ENCODE results near the gene ADH1B. TPM values are rescaled to one million over a fixed set of nuclear protein-coding genes. Genes with fewer than 3 reads are reported as not detected.
"Not testable (repeated sequence)": the region's sequence is repeated elsewhere in the genome, so short reads cannot be mapped to it uniquely, and the experiment has no call there.

Gene ADH1B
- total RNA-seq, 1 donor from 2014 or later: not detected

DNA sequence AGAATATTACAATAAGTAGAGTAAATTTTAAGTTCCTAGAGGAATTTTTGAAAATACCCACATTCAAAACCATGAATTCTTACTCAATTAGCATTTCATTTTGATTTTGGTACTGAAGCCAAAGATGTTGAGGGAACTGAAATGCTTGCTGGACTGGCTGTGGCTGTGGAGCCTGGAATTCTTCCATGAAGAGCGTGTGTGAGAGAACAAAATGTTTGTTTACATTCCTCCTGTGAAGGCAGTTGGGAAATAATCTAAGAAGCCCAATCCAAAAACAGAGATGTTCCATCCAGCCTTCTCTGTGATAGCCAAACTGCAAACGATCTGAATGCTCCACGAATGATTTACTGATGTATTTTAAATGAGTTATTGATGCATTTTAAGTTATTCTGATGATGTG, 3.8 kb upstream of the ADH1B start:
- H3K27ac Mint-ChIP-seq: no peak overlapping the region
- DNase-seq: no peak
- H3K27me3 Mint-ChIP-seq: no peaks in the 10 kb centered on the region
- POLR2A ChIA-PET: no interaction called here
- no peaks in the 10 kb centered on the region for H3K36me3 Mint-ChIP-seq (ENCODE audit: low read depth)
- H3K4me3 Mint-ChIP-seq: no peak overlapping the region
- intact Hi-C loops (cut with micrococcal nuclease): no loop called here
- CTCF ChIA-PET: no interaction called here
- H3K4me1 Mint-ChIP-seq: no peaks in the 10 kb centered on the region
- peaks cover 4% of the 10 kb centered on the region for H3K9me3 Mint-ChIP-seq
- TF ChIP-seq, protein P1, sequence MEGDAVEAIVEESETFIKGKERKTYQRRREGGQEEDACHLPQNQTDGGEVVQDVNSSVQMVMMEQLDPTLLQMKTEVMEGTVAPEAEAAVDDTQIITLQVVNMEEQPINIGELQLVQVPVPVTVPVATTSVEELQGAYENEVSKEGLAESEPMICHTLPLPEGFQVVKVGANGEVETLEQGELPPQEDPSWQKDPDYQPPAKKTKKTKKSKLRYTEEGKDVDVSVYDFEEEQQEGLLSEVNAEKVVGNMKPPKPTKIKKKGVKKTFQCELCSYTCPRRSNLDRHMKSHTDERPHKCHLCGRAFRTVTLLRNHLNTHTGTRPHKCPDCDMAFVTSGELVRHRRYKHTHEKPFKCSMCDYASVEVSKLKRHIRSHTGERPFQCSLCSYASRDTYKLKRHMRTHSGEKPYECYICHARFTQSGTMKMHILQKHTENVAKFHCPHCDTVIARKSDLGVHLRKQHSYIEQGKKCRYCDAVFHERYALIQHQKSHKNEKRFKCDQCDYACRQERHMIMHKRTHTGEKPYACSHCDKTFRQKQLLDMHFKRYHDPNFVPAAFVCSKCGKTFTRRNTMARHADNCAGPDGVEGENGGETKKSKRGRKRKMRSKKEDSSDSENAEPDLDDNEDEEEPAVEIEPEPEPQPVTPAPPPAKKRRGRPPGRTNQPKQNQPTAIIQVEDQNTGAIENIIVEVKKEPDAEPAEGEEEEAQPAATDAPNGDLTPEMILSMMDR (IDR thresholded peaks at IDR 0.05): no peak
- no peak for ATAC-seq (ENCODE audit: low read depth)

DNA sequence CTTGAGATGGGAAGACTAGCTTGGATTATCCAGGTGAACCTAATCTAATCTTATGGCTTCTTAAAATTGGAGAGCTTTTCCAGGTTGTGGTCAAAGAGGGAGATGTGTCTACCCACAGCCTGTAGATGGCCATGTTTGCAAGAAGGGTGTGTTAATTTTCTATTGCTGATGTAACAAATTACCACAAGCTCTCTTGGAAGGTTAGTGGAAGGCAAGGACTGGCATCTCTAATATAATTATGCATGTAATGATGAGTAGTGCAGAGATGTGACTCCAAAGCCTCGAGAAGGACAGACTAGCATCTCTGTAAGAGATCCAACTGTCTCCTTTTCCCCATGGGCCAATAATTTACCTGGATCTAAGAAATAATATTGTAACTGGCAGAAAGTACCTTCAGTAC, 3.2 kb upstream of the ADH1B start:
- CTCF ChIA-PET: no interaction called here
- no peak overlapping the region for H3K4me3 Mint-ChIP-seq
- H3K4me1 Mint-ChIP-seq: no peaks in the 10 kb centered on the region
- DNase-seq (no peak), ATAC-seq (ENCODE audit: low read depth) (no peak)
- POLR2A ChIA-PET: no interaction called here
- H3K27me3 Mint-ChIP-seq: no peaks in the 10 kb centered on the region
- H3K36me3 Mint-ChIP-seq (ENCODE audit: low read depth): no peaks in the 10 kb centered on the region
- no peak overlapping the region for H3K27ac Mint-ChIP-seq
- TF ChIP-seq, protein P1 (IDR thresholded peaks at IDR 0.05): no peak
- intact Hi-C loops (cut with micrococcal nuclease): no loop called here
- peaks cover 4% of the 10 kb centered on the region for H3K9me3 Mint-ChIP-seq

DNA sequence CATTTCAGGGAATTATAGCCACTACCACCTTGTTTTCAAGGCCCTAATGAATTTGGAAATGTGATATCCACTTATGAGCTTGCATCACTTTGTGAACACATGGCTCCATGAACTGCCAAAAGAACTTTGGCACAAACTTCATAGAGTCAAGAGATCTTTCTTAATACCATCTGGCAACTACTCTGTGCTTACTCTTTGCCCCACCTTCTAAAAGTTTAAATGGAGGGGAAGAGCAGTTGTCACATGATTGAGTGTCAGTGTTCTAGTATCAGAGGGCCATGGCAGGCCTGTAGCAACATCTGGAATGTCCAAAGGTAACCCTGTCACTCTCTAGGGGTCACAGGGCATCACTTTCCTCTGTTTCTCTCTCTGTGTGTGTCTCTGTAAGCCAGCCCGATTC, 2.6 kb upstream of the ADH1B start:
- H3K4me1 Mint-ChIP-seq: no peaks in the 10 kb centered on the region
- H3K27ac Mint-ChIP-seq: no peak overlapping the region
- no peaks in the 10 kb centered on the region for H3K27me3 Mint-ChIP-seq
- intact Hi-C loops (cut with micrococcal nuclease): no loop called here
- no peak for DNase-seq
- no peak overlapping the region for H3K4me3 Mint-ChIP-seq
- ChIA-PET POLR2A (no interaction called here), CTCF (no interaction called here)
- H3K9me3 Mint-ChIP-seq: peaks cover 4% of the 10 kb centered on the region
- TF ChIP-seq, protein P1 (IDR thresholded peaks at IDR 0.05): no peak
- no peak for ATAC-seq (ENCODE audit: low read depth)
- no peaks in the 10 kb centered on the region for H3K36me3 Mint-ChIP-seq (ENCODE audit: low read depth)

DNA sequence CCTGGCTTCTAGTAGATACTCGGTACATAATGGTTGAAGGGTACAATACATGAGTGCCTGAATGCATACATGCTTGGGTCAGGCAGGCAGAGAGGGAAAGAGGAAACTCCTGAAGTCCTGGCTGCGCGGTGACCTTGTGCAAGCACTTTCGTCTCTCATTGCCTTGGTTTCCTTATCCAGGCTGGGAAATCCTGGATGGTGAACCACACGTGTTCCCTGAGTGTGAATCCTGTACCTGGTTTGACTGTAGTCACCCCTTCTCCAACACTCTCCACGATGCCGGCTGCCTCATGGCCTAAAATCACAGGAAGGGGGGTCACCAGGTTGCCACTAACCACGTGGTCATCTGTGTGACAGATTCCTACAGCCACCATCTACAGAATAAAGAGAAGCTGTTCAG, 3.4 kb downstream of the ADH1B start:
- DNase-seq; intact Hi-C loops (cut with micrococcal nuclease); H3K36me3 Mint-ChIP-seq (ENCODE audit: low read depth); H3K4me1 Mint-ChIP-seq; H3K27ac Mint-ChIP-seq; POLR2A ChIA-PET; H3K4me3 Mint-ChIP-seq; H3K27me3 Mint-ChIP-seq; ATAC-seq (ENCODE audit: low read depth); CTCF ChIA-PET; H3K9me3 Mint-ChIP-seq: not testable (repeated sequence)

DNA sequence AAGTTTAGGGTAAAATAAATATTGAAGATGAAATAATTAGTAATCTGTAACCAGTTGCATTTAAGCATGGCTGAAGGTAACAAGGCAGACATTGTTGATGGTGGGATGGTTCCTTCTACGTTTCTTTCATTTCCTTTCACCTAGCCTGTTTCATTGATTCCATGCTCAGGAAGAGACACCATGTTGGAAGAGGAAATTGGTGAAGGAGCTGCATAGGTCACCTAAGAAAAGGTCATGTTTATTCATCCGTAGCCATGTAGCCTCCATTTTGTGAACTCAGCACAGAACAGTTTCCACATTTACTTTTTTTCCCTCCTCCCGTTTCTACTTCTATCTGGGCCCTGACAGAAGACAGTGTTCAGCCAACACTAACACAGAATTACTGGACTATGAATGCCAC, 3.8 kb downstream of the ADH1B start:
- DNase-seq: no peak
- intact Hi-C loops (cut with micrococcal nuclease): no loop called here
- ATAC-seq (ENCODE audit: low read depth): no peak
- ChIA-PET POLR2A (no interaction called here), CTCF (no interaction called here)
- Mint-ChIP-seq H3K27ac (no peak overlapping the region), H3K4me1 (no peaks in the 10 kb centered on the region), H3K36me3 (ENCODE audit: low read depth) (no peaks in the 10 kb centered on the region), H3K9me3 (no peaks in the 10 kb centered on the region), H3K27me3 (no peaks in the 10 kb centered on the region), H3K4me3 (no peak overlapping the region)
- TF ChIP-seq, protein P1 (IDR thresholded peaks at IDR 0.05): no peak

DNA sequence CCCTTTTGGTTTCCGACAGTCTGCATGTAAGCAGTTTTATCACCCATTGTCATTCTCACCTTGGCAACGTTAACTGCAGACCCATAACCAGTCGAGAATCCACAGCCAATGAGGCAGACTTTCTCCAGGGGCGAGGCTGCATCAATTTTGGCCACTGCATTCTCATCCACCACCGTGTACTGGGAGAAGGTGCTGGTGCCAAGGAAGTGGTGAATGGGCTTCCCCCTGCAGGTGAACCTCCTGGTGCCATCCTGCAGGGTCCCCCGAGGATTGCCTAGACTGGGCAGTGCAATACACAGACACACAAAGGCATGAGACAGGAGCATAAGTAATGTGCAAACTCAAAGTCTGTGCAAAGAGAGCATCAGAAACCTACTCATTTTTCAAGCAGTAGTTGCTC, 5.4 kb downstream of the ADH1B start:
- Mint-ChIP-seq H3K4me3 (no peak overlapping the region), H3K27me3 (no peaks in the 10 kb centered on the region), H3K9me3 (no peaks in the 10 kb centered on the region), H3K4me1 (no peaks in the 10 kb centered on the region), H3K27ac (no peak overlapping the region), H3K36me3 (ENCODE audit: low read depth) (no peaks in the 10 kb centered on the region)
- POLR2A ChIA-PET: no interaction called here
- no peak for ATAC-seq (ENCODE audit: low read depth)
- TF ChIP-seq, protein P1 (IDR thresholded peaks at IDR 0.05): no peak
- CTCF ChIA-PET: no interaction called here
- intact Hi-C loops (cut with micrococcal nuclease): no loop called here
- no peak for DNase-seq
